Pons (tissue), 1 donor: ENCODE measurements around the gene LOXL4.
"Not testable (repeated sequence)": the region's sequence is repeated elsewhere in the genome, so short reads cannot be mapped to it uniquely, and the experiment has no call there.

Experiments
- DNase-seq: peaks from one replicate; pipeline ENCODE4 v3.0.0-alpha.2; 2016; ENCODE audit warnings: low spot score

Gene LOXL4

DNA sequence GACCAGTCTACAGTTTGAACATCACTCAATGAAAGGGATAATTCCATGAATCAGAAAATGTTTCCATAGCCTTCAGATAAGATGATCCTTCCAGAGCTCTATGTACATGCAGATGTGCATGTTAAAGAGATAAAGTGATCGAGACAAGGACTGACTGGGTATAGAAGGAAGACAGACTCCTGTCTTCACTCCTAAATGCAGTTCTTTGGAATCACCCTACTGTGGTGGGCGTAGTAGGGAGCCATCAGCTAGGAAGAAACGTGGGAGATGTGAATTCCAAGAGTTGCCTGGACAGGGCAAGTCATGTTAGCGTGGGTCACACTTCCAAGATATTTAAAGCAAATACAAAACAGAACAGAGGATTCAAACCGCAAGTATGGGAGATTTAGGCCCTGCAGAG, 23.9 kb downstream of the LOXL4 start:
- DNase-seq = no peak

DNA sequence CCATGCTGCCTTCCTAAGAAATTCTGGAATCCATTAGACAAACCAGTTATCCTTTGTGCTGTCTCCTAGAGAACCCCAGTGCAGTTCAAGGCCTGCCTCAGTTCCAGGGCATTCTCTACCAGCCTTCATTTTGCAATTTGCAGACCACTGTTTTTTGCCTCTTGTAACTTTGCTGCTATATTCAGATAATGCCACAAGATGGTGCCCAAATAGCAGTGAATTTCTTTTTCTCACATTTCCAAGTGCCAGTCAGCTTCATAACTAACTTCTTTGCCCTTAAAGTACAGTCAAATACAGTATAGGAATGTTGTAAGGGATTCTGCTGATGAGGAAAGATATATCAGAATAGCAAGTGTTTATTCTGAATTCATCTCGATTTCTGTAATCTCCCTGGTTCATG, 25.2 kb downstream of the LOXL4 start:
- DNase-seq = peak; percentile 62

DNA sequence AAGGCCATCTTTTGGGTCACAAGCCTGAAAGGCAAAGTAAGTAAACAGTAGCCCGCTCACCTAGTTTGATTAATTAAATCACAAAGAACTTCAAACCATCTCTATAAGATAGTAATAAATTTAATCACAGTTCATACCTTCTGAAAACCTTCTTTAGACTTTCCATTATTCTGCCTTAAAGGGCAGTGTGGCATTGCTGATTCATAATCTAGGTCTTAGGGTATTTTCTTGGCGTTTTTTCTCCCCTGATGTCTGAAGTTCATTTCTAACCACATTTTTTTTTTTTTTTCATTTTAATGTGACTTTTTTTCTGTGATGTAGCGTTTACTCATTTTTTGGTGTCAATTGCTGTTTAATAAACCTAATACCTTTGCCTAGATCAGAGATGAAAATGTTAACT, 27.5 kb downstream of the LOXL4 start:
- no peak for DNase-seq

DNA sequence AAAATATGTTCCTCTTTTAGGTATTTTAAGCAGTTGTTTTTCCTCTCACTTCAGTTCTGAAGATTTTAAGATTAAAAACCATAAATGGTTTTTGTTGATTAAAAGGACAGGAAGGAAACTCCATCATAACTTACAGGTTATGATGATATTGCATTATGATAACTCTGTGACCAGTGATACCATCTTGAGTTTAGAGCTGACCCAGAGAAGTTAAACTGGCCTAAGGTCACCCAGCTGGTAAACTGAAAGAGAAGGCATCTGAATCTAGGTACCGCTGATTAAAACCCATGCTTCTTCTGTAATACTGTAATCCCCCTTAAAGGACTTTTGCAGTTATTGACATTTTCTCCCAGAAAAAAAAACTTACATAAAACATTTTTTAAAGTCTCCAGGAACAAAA, 29.6 kb downstream of the LOXL4 start:
- no peak for DNase-seq

DNA sequence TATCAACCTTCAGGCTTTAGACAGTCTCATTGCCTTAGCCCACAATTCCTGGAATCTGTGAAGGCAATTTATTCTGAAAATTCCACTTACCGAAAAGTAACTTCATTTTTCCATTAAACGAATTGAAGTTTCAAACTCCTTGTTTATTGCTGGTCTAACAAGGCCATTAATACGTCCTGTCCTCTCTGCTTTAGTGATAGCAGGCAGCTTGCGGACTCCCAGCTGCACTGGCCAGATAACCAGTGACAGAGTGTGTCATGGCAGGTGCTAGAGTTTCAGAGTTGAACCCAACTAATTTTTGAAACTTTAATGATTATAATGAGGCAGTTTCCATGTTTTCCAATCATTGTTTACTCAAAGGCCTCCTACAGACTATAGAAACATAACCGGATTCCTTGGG, 31.1 kb downstream of the LOXL4 start:
- DNase-seq = no peak

DNA sequence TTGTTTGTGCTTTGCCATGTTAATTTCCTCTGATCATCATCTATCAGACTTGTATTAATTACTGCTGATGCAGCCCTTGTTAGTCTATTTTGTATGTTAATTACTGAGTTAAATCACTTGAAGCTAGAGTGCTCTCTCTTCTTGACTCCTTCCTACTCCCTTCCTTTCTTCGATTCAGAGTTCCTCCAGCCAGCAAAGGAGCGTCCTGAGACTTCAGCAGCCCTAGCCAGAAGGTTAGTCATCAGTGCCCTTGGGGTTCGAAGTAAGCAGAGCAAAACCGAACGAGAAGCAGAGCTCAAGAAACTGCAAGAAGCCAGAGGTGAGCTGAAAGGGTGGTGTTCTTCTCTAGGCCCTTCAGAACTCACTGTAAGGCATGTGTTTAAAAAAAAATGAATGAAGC, 32.1 kb downstream of the LOXL4 start:
- no peak for DNase-seq

DNA sequence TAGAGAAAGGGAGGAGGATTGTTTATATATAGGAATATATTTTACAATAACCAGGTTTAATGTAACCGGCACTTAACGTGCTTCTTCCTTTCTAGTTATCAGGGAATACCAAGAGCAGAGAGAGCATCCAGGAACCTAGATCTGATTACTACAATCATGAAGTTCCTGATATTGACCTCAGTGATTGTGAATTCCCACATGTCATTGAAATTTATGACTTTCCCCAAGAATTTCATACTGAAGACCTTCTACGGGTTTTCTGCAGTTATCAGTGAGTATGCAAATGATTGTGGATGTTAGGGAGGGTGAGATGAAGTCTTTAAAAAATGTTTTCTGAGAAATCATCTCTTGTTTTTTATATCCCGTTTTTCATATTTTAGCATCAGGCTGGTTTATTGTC, 36.6 kb downstream of the LOXL4 start:
- DNase-seq = no peak

DNA sequence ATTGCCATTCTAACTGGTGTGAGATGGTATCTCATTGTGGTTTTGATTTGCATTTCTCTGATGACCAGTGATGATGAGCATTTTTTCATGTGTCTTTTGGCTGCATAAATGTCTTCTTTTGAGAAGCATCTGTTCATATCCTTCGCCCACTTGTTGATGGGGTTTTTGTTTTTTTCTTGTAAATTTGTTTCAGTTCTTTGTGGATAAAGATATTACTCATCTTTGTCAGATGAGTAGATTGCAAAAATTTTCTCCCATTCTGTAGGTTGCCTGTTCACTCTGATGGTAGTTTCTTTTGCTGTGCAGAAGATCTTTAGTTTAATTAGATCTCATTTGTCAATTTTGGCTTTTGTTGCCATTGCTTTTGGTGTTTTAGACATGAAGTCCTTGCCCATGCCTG, 39.7 kb downstream of the LOXL4 start:
- not testable (repeated sequence) for DNase-seq

DNA sequence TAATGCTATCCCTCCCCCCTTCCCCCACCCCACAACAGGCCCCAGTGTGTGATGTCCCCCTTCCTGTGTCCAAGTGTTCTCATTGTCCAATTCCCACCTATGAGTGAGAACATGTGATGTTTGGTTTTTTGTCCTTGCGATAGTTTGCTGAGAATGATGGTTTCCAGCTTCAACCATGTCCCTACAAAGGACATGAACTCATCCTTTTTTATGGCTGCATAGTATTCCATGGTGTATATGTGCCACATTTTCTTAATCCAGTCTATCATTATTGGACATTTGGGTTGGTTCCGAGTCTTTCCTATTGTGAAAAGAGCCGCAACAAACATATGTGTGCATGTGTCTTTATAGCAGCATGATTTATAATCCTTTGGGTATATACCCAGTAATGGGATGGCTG, 40.3 kb downstream of the LOXL4 start:
- DNase-seq = not testable (repeated sequence)

DNA sequence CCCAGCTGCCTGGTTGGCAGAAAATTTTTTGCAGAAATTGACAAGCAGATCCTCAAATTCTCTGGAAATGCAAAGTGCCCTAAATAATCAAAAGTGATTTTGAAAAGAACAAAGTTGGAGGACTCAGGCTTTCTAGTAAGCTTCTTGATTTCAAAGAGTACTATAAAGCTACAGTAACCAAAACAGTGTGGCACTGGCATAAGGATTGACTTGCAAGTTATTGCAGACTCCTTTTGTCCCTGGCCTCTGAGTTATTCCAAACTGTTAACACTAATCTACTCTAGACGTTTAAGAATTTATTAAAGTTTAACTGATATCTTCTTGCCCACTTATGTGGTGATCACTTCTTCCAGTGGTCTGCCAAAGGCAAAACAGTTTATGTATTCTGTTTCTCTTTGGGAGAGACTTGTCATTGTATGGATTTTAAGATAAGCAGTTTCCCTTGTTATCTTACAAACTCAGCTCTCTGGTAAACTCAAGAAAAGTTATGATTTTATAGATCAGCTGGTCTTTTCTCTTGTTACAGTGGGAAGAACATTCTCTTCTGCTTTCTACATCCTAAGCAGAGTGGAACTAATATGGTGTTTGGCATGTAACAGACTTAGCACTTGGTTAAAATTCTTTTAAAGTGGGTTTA, 41.4 kb downstream of the LOXL4 start:
- DNase-seq = no peak

DNA sequence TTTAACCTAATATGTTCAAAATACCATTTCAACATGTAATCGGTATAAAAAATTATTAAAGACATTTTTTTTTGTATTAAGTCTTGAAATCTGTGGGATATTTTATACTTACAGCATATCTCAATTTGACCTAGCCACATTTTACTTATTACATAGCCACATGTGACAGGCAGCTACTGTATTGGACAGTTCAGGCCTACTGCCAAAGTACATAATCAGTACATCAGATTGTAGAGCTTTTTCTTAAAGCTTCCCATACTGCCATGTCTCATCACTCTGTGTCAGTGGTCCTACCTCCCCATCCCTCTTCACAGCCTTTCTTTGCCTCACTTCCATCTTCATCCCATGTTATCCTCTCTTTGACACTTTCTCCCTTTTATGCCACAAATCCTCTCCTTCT, 43.0 kb downstream of the LOXL4 start:
- DNase-seq = no peak

DNA sequence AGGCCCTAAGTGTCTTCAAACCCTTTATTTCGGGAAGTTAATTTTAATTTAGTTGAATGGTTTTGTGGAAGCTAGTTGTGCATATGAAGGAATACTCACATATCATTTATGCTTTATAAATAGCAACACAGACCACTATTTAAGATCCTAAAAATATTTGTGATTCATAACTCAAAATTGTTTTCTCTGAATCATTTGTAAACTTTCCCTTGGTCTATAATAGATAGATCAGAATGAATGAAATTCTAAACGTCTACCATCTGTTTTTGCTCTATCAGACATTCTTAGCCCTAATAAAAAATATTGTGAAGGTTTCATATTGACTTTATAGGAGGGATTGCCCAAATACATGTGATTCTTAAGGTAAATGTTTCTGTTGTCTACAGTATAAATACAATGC, 43.5 kb downstream of the LOXL4 start:
- no peak for DNase-seq

DNA sequence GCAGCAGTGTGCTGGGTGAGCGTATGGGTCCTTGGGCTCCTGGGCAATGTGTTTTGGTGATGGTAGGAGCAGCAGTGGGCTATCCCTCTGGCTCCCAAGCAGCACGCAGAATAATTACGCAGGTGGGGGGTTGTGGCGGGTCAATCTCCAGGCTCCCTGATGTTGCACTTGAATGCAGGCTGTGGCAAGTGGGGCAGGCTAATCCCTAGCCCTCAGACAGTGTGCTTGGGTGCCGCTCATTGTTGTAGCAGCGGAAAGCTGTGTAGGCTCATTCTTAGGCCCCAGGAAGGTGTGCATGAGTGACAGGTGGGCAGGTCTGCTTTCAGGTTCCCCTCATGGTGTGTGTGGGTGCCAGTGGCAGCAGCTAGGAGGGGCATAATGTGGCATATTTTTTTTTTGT, 44.1 kb downstream of the LOXL4 start:
- no peak for DNase-seq

DNA sequence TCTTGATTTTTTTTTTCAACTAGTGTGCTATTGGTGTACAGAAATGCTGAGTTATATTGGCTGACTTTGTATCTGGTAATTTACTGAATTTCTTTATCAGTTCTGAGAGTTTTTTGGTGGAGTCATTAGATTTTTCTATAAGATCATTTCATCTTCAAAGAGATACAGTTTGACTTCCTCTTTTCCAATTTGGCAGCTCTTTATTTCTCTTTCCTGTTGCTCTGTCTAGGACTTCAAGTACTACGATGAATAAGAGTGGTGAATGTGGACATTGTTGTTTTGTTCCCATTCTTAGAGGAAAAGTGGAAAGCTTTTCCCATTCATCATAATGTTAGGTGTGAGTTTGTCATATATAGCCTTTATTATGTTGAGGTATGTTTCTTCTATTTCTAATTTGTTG, 50.2 kb downstream of the LOXL4 start:
- DNase-seq = no peak

DNA sequence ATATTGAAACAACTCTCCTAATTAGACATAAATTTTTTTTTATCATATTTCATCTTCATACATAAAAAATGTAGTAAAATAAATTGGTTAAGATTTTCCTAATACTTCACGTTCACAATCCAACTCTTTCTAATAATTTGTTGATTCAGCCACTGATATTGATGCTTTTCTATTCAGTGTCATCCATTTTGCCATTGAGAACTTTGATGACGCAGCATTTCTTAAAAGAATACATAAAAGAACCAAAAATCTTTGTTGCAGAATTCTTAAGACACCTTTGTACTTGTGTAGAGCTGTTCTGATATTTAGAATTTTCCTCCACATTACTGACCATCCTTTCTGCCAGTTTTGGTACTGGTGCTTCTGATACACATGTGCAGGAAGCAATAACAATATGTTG, 52.6 kb downstream of the LOXL4 start:
- DNase-seq = no peak

DNA sequence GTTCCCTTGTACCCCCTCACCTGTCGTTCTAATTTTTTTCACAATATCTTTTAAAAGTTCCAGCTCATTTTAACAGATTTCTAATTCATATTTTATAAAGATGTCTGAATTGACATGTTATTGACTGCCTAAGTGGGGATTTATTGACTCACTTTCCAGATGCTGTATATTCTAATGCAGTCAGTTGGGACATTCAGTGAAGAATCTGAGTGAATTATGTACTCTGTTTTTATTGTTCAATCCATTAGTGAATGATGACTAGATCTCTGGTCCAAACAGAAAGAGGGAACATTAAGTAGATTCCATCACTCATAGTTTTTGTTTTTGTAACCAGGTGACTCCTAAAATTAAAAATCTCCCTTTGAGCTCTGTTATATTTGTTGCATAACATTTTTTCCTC, 54.3 kb downstream of the LOXL4 start:
- no peak for DNase-seq

DNA sequence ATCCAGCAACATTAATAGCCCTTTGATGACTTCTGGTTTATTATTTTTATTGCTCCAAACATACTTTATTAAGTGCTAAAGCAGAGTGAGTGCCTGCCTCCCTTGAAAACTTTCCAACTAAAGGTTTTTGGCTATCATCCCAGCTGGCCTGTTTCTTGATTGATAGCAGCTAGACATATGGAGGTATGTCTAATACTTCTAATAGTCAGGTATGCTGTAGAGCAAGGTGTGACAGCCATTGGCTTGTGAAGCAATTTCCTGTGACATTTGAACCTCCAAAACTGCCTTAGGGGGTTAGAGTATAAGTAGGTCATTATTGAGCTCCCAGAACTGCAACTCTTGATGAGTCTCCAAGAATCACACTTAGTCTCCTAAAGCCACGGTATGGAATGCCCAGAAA, 55.8 kb downstream of the LOXL4 start:
- no peak for DNase-seq

DNA sequence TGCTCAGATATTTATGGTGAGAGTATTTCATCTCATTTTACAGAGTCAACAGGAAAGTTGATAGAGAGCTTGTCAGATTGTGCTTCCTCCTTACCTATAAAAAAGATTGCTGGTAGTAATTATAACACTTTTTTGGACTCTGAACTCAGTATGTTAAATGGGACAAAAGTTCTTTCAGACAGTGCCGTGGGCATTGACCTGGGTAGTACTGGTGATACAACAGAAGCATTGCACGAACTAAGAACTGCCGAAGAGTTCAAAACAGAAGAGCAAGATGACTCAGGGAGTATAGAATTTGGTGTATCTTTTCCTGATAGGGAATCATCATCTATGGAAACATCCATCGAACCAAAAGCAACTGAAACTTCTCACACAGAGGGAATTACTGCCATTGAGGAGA, 58.6 kb downstream of the LOXL4 start:
- no peak for DNase-seq

DNA sequence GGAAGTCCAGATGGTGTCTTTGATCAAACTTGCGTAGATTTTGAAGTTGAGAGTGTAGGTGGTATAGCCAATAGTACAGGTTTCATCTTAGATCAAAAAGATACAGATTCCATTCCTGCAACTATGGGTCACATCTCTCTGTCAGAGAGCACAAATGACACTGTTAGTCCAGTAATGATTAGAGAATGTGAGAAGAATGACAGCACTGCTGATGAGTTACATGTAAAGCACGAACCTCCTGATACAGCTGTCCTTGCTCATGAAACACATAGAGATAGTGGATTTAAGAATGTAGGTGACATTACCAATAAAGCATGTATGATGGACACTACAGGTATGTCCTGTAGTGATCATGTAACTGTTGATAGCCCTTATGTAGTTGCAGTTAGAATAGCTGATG, 59.1 kb downstream of the LOXL4 start:
- DNase-seq = no peak

DNA sequence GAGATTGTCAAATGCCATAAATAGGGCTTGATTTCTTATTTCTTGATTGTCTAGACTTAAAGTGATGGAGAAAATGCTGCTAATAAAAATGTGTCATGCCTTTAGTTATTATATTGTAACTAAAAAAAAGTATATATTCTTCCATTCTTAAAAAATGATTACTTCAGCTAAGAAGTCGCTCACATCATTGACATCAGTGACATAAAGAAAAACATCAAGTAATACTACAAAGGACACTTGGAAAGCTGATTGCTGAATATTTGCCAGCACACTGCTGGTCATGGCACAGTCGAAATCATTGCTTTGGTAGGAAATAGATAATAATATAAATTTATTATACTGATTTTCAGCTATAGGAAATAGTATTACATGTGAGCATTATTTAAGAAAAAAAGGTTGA, 62.6 kb downstream of the LOXL4 start:
- no peak for DNase-seq

DNA sequence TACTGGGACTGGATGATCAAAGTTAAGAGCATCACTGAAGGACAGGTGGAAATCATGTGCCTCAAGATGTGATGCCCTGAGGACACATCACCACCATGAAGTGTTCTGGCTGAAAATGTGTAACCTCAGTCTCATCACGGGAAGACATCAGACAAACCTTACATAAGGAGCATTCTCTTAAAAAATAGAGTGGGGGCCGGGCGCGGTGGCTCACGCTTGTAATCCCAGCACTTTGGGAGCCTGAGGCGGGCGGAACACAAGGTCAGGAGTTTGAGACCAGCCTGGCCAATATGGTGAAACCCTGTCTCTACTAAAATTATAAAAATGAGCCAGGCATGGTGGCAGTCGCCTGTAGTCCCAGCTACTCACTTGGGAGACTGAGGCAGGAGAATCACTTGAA, 65.6 kb downstream of the LOXL4 start:
- no peak for DNase-seq

DNA sequence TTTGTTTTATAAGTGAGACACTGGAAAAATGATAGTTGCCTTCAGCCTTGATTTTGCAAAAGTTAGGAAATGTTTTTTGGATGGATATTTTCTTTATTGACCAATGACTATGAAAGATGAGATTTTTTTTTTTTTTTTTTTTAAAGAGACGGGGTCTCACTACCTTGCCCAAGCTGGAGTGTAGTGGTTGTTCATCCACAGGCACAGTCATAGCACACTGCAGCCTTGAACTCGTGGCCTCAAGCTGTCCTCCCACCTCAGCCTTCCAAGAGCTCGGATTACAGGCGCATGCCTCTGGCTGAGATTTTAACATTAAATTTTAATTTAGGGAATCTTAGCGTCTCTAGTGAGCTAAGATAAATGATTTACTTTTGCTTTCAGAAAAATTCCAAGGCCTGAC, 66.2 kb downstream of the LOXL4 start:
- DNase-seq = no peak
